ENCODE measurements around the gene TDRD5.

GRCh38 chr1:179589509-179589908, 2.1 kb upstream of the TDRD5 start:
- TF ChIP-seq POLR2AphosphoS5 (IDR thresholded peaks at IDR 0.05), result no peak
- no peak for TF ChIP-seq CTCF (IDR thresholded peaks at IDR 0.05)
- TF ChIP-seq EP300 (IDR thresholded peaks at IDR 0.05; ENCODE audit: low read depth), result no peak
- no peak for TF ChIP-seq POLR2A (IDR thresholded peaks at IDR 0.05)

Measured in transverse colon (tissue), 4 donors.